Measurements from ENCODE around the gene NOP56.
A peak's percentile ranks its signal among the peaks of the same experiment; 100 is the strongest.
"Not testable (repeated sequence)": the region's sequence is repeated elsewhere in the genome, so short reads cannot be mapped to it uniquely, and the experiment has no call there.

Gene NOP56

GRCh38 chr20:2643708-2644107 lies 8.7 kb upstream of the NOP56 start:
- no peak for DNase-seq

GRCh38 chr20:2652724-2653555 lies 508 bp downstream of the NOP56 start:
- DNase-seq, result peak; percentile 19 to 34

DNA sequence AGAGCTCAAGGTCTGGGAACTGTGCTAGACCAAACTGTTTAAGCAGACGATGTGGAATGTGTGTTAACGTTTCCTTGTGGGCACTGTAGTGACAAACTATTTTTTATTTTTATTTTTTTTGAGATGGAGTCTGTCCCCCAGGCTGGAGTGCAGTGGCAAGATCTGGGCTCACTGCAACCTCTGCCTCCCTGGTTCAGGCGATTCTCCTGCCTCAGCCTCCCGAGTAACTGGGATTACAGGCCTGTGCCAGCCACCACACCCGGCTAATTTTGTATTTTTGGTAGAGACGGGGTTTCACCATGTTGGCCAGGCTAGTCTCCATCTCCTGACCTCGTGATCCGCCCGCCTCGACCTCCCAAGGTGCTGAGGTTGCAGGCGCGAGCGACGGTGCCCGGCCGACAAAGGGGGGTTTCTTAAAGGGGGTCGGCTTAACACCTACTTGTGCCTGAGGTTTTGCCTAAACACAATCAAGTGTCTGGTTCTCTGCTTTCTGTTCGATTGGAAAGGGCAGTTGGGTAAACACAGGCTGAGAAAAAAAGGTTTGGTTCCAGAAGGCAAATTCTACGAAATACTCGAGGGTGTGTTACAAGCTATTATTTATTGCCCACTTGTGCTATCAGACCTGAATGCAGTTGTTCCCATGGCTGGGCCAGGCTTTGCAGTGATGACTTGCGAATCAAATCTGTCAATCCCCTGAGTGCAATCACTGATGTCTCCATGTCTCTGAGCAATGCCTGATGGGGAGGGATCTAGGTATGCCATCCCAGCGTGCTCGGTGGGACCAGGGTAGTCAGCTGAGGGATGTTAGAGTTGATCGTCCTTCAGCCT lies 1.3 kb downstream of the NOP56 start:
- no peak for DNase-seq

DNA sequence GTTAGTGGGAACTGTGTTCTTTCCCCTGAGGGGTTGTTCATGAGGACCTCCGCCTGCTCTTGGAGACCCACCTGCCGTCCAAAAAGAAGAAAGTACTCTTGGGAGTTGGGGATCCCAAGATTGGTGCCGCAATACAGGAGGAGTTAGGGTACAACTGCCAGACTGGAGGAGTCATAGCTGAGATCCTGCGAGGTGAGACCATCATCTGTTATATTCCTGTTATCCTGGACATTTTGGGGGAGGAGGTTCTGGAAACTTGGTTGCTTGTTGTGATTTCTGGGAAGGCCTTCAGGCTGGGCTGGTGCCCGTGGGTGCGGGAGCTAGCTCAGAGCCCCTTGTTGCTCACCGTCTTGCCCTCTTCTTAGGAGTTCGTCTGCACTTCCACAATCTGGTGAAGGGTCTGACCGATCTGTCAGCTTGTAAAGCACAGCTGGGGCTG lies 2.0 kb downstream of the NOP56 start:
- DNase-seq, result no peak

DNA sequence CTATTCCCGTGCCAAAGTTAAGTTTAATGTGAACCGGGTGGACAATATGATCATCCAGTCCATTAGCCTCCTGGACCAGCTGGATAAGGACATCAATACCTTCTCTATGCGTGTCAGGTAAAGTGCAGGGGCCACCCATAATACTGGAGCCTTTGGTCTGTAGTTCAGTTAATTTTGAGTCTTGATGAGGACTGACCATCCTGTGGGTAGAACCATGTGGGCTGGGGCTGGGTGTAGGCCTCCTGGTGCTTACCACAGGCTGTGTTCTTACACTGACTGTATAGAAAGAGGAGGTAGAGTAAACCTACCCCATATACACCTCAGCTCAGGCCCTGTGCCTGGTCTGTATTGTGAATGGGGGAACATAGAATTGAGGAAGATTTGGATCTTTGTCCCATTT lies 2.4 kb downstream of the NOP56 start:
- DNase-seq, result no peak

GRCh38 chr20:2655331-2656116 lies 3.1 kb downstream of the NOP56 start:
- DNase-seq, result no peak

DNA sequence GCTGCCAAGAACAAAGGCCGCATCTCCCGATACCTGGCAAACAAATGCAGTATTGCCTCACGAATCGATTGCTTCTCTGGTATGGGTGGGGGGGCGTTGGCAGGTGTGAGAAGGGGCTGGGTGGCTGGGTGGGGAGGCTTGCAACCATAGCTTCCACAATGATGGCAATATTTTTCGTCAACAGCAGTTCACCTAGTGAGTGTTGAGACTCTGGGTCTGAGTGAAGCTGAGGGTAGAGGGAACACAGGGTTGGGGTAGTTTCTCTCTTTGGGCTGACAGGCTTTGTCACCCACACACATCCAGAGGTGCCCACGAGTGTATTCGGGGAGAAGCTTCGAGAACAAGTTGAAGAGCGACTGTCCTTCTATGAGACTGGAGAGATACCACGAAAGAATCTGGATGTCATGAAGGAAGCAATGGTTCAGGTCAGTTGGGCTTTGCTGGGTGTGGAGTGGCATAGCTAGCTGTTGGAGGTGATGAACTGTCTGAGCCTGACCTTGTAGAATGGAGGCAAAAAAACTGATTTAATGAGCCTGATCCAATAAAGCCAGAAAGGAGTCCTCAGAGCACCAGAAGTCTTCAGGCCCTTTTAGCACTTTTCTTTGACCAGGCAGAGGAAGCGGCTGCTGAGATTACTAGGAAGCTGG lies 4.2 kb downstream of the NOP56 start:
- no peak for DNase-seq

DNA sequence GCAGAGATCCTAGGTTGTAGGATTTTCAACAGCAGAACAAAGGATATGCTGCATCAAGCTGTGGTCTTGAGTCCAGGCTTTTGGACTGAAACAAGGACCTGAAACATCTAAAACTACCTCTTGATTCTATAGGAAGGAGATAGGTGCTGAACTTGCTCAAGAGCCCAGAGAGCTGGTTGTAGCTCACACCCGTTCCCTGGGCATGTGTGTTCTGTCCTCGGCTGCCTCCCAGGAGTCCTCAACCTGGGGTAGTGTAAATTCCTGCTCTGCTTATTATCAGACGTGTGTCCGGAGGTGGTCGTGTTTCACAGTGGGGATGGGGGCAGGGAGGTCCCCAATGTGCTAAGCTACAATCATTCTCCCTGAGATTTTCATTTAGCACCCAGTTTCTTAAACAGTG lies 4.8 kb downstream of the NOP56 start:
- DNase-seq, result no peak

DNA sequence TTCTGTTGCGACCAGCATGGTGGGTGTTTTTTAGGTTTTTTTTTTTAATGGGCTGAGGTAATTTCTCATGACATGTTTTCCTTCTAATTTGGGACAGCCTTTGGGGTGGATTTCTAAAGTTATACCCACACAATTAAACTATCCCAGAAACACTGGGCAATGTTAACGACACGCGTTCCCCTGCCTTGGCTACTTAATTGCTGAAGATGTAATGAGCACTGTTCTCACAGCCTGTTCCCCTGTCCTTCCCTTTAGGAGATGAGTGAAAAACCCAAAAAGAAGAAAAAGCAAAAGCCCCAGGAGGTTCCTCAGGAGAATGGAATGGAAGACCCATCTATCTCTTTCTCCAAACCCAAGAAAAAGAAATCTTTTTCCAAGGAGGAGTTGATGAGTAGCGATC lies 5.2 kb downstream of the NOP56 start:
- no peak for DNase-seq

- peak in 1 of 2 experiments; percentile 10 for DNase-seq
Measured at GRCh38 chr20:2658414-2659354, 6.3 kb downstream of the NOP56 start.

GRCh38 chr20:2659547-2659946 lies 7.1 kb downstream of the NOP56 start:
- no peak for DNase-seq

- DNase-seq, result no peak
Measured at GRCh38 chr20:2663364-2663886, 11.0 kb downstream of the NOP56 start.

- peak; percentile 93 to 97 for DNase-seq
Measured at GRCh38 chr20:2663887-2664719, 11.7 kb downstream of the NOP56 start, which contains the start of gene IDH3B. Gene IDH3B, minus strand, starts transcription at chr20:2664216. Its CDS starts 28 bp downstream, at chr20:2664188.

DNA sequence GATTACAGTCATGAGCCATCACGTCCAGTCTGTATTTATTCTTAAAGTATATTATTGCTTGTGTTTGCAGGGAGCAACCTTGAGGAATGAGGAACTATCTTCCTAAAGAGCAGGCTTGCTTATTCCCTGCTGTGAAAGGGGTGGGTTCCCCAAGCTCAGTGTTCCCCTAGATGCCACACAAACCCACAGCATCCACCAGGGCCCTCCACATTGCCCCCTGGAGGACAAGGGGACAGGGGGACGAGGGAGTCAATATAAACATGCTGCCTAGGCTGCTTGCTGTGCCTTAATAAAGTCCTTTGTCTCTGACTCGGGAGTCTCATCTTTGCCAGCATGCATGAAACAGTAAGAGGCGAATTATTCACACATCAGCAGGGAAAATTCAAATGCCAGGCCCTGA lies 19.5 kb downstream of the NOP56 start:
- peak; percentile 41 to 51 for DNase-seq

- DNase-seq, result no peak
Measured at GRCh38 chr20:2672446-2672845, 20.0 kb downstream of the NOP56 start.

GRCh38 chr20:2673453-2673852 lies 21.0 kb downstream of the NOP56 start:
- no peak for DNase-seq

- DNase-seq, result peak in 1 of 2 experiments; percentile 11
Measured at GRCh38 chr20:2680046-2680445, 27.6 kb downstream of the NOP56 start.

- DNase-seq, result not testable (repeated sequence)
Measured at GRCh38 chr20:2682040-2682439, 29.6 kb downstream of the NOP56 start.

GRCh38 chr20:2684817-2685216 lies 32.4 kb downstream of the NOP56 start:
- DNase-seq, result peak; percentile 80 to 85

DNA sequence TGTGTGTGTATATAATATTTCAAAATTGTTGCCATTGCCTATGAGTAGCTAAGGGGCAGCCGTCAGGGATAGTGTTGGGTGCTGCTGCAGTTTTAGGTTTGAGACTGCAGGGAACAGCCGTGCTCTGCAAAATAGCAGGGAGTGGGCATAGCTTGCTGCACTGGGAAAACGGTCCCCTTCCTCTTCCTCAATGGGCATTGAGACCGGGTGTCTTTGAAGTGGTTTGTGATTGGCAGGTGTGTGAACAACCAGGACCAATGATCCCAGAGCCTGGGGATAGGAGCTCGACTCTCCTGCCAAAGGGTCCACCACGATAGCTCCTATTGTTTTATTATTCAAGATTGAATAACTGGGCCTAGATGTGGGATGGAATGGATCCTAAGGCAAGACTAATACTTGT lies 35.1 kb downstream of the NOP56 start:
- no peak for DNase-seq
